Endothelial cell of hepatic sinusoid (primary cell): ENCODE measurements around the gene PPP2CA.
"Not testable (repeated sequence)": the region's sequence is repeated elsewhere in the genome, so short reads cannot be mapped to it uniquely, and the experiment has no call there.

Experiments
- in situ Hi-C: cut with HindIII; loops from 2 replicates; pipeline ENCODE4 v1.10.0; 2017; ENCODE audit warnings: low sequenced_read_pairs

The PPP2CA gene

DNA sequence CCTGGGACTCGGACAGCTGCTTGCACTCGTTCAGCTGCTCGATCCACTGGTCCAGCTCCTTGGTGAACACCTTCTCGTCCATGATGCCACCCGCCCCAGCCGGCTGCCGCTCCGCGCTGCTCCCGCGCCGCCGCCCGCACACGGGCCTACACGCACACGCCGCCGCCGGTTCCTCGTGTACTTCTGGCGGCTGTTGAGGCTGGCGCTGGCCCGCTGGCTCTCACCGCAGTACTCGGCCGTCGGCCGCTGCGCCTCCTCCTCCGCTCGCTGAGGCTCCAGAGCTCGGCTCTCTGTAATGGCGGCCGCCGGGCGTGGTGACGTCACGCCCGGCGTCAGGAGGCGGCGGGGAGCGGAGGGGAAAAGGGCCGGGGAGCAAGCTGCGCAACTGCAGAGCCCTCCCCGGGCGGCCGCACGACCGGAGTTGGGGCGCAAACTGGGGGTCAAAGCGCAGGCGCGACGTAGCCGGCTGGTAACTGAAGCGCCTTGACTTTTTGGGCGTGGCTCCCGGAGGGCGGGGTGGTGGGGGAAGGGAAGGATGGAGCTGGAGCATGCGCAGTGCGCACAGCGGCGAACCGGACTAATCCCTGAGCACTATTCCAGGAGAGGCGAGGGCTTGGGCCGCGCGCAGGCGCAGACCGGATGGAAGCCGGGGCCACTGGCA is at the start of gene PPP2CA:
Gene PPP2CA (minus strand): TSS at position 294 of the 661 bp plus-strand sequence. CDS start 212 bp downstream, at position 82.
- in situ Hi-C loops, result no loop called here

DNA sequence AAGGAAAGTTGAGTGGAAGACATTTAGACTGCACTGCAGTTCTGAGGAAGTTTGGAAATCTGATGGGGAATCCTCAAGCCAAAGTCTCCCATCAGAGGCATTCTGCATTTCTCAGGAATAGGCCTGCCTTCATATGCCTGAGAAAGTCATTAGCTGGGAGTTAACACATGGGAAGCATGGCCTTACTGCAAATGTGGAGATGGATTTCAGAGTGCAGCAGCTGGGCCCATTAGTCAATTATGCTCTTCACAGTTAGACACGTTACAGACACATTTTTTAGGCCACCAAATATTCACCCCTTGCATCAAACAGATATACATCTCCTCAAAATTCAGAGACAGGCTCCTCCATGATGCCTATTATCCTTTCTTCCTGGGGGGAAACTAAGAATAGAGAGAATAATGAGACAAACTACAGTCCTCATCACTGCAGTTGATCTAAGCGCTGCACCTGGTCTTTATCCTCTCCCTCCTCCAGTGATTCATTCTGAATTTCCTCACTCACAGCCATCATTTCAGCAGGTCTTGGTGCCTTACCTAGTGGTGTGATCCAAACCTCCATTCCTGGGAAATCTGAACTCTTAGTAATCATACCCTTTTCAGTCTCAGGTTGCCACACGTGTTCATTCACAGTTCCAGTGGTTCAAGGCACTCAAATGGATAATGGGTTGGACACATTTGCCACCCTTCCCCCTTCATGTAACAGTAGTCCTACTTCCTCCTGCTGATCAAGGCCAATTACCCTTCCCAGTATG is 47.9 kb upstream of the PPP2CA start:
- in situ Hi-C loops, result no loop called here

DNA sequence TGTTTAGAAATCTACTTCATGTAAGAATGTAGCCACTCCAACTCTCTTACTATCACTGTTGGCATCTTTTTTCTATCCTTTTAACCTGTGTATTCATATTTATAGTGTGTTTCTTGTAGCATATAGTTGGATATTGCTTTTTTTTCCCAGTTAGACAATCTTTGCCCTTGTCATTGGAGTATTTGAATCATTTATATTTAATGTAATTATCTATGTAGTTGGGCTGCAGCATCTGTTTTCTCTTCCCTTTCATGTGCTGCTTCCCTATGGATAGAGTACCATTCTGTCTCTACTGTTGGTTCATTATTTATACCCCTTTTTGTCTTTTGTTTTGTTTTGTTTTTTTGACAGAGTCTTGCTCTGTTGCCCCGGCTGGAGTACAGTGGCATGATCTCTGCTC is 45.2 kb upstream of the PPP2CA start:
- in situ Hi-C loops, result no loop called here

DNA sequence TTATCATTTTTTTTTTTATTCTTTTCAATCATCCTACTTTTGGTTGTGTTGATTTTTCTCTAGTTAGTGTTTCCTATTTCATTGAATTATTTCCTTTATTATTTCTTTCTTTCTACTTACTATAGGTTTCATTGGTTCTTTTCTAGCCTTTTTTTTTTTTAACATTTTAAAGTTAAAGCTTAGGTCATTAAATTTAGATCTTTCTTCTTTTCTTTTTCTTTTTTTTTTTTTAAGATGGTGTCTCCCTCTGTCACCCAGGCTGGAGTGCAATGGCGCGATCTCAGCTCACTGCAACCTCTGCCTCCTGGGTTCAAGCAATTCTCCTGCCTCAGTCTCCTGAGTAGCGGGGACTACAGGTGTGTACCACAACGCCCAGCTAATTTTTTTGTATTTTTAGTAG is 43.0 kb upstream of the PPP2CA start:
- in situ Hi-C loops, result loop anchor here (5.0 kb wide), 1 partner anchor 57 kb away; no protein-coding TSS in a partner anchor

DNA sequence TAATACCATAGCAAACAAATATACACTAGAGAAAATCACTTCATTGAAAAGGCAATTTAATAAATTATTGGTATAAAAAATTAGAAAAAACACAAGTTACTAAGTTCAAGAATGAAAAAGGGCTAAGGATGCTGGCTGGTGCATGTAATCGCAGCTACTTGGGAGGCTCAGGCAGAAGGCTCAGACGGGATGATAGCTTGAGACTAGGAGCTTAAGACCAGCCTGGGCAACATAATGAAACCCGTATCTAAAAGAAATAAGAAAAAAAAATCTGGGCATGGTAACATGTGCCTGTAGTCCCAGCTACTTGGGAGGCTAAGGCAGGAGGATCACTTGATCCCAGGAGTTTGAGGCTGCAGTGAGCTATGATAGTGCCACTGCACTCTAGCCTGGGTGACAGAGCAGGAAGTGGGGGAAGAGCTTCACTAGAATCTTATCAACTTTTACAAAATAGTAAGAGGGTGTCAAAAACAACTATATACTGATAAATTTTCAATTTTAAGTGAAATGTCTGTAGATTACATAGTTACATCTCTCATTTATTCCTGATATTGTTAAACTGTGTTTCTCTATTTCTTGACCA is 42.2 kb upstream of the PPP2CA start:
- in situ Hi-C loops, result loop anchor here (5.0 kb wide), 1 partner anchor 56 kb away; no protein-coding TSS in a partner anchor

DNA sequence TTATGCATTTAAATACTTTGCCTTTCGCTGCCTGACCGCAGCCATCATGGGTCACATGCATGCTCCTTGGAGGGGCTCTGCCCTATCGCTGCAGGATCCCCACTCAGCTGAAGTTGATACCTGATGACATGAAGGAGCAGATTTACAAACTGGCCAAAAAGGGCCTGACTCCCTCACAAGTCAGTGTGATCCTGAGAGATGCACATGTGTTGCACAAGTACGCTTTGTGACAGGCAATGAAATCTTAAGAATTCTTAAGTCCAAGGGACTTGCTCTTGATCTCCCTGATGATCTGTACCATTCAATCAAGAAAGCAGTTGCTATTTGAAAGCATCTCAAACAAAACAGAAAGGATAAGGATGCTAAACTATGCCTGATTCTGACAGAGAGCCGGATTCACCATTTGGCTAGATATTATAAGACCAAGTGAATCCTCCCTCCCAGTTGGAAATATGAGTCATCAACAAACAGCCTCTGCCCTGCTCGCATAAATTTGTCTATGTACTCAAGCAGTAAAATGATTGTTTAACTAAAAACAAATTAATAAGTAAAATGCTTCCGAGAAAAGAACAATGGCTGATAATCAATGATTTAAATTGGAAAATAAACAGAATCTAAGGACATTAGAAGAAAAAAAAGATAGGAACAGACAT is 41.6 kb upstream of the PPP2CA start:
- in situ Hi-C loops, result loop anchor here (5.0 kb wide), 1 partner anchor 55 kb away; no protein-coding TSS in a partner anchor

DNA sequence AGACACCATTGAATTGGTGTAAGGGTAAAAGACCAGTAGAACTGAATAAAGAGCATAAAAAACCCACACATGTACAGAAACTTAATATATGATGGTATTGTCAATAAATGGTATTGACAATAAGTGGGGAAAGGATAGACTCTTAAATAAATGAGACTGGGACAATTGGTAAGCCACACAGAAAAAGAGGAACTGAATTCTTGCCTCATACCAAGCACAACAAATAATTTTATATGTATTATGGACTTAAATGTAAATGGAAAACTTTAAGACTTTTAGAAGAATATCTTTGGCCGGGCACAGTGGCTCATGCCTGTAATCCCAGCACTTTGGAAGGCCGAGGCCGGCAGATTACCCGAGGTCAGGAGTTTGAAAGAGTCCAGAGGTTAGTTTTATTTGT is 37.9 kb upstream of the PPP2CA start:
- in situ Hi-C loops, result no loop called here

DNA sequence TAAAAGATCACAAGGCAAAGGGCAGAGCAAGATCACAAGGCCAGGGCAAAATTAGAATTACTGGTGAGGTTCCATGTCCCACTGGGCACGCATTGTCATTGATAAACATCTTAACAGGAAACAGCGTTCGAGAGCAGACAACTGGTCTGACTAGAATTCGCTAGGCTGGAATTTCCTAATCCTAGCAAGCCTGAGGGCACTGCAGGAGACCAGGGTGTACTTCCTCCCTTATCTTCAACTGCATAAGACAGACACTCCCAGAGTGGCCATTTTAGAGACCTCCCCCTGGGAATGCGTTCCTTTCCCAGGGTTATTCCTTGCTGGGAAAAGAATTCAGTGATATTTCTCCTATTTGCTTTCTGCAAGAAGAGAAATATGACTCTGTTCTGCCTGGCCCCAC is 36.8 kb upstream of the PPP2CA start:
- in situ Hi-C loops, result not testable (repeated sequence)

DNA sequence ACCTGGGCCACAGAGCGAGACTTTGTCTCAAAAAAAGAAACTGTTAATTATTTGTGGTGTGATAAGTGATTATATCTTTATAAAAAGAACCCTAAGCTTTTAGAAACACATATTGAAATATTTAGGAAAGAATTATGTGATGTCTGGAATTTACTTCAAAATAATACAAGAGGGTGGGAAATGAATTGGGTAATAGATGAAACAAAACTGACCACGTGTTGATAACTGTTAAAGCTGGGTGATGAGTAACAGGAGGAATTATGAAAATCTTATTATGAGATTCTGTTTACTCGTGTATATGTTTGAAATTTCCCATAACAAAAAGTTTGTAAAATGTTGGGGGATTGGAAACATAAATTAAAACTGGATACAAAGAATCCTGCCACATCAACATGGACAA is 33.0 kb upstream of the PPP2CA start:
- in situ Hi-C loops, result no loop called here

DNA sequence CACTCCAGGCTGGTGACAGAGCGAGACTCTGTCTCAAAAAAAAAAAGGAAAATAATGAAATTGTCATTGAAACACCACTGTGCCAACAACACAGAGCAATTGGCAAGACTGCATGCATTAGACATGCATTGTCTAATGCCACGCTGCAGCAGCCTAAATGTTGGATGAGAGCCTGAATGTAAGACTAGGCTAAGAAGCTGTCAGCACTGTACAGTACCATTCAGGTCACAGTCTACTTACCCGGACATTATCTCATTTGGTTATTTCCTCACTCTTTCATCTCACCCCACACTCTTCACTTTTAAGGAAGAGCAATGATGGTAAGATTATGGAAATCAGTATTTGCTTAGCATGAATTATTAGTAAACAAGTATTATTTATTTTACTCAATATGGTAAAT is 31.3 kb upstream of the PPP2CA start:
- in situ Hi-C loops, result no loop called here

DNA sequence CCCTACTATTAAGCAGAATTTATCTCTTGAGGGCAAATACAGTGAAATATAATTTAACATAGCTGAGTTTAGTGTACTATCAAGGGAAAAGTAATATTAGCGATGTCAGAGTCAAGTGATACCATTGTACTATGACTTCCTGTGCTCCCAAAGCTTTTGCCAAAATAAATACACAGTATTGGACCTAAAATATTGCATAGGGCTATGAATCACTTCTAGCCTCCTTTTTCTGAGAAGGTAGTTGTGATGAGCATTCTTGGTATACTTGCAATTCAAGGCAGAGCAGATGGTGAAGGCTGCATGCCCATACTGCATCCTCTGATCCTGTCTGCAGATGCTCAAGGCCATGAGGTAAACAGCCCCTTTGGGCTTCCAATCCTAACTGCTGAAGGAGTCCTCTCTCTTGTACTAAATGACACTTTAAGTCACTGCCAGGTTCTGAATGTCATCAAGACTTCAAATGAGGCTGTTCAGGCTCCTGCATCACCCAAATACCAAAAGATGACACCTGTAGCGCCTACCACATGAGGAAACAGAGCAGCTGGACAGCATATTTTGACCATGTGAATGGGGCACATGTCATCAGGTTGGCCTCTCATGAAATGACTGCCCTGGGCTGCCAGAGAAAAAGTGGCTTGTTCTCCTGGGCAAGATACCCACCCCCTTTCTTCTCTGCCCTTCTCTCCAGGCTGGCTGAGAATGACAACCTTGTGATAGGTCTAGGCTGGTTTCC is 29.7 kb upstream of the PPP2CA start:
- in situ Hi-C loops, result no loop called here

DNA sequence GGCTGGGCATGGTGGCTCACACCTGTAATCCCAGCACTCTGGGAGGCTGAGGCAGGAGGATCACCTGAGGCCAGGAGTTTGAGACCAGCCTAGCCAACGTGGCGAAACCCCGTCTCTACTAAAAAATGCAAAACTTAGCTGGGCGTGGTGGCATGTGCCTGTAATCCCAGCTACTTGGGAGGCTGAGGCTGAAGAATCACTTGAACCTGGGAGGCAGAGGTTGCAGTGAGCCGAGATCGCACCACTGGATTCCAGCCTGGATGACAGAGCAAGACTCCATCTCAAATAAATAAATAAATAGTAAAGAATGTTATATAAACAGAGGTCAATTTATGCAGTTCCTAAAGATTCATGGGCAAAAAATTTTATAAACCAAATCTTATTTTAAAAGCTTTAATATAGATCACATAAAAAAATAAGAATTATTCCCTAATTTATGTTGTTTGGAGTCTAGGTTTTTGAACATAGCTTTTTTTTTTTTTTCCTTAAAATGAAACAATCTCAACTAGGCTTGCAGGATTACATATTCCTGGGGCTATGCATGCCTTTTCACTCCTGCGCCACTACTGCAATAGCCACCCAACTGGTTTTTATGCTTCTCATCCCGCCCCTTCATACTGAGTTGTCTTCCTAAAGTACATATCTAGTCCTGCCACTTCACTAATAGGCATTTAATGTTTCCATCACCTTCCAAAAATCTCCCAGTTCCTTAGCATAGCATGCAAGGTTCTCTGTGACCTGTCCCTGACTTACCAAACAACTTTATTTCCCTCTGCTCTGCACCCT is 27.7 kb upstream of the PPP2CA start:
- in situ Hi-C loops, result not testable (repeated sequence)

DNA sequence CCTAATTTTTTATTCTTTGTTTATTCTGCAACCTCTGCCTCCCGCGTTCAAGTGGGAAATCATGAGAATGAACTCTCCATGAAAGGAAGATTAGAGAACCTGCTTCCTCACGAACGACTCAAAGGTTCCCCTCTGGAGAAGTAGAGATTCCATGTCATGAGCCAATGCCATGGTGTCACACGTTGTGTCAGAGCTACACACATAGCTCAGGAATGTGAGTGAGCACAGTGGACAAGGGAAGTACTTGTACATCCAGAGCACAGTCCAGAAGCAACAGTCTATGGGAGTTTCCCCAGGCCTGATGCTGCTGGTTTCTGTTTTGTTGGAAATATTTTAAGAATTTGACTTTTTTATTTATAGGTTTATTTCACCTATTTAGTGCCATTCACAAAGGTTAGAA is 26.8 kb upstream of the PPP2CA start:
- in situ Hi-C loops, result no loop called here

DNA sequence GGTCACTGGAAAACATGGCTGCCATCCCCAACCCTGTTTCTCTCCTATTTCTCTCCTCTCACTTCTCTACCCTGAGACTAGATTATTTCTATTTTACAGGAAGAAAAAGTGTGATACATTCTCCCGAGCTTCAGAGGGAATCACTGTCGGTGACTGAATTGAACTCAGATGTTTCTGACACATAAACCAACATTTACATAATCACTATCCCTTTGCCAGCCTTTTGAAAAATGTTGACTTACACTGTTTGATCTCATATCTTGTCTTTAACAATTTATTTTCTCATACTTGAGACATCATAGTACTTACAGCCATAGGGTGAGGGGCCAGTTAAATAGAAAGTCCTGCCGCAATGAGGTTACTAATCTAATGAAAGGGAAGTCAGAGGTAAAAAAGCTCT is 25.1 kb upstream of the PPP2CA start:
- in situ Hi-C loops, result no loop called here

DNA sequence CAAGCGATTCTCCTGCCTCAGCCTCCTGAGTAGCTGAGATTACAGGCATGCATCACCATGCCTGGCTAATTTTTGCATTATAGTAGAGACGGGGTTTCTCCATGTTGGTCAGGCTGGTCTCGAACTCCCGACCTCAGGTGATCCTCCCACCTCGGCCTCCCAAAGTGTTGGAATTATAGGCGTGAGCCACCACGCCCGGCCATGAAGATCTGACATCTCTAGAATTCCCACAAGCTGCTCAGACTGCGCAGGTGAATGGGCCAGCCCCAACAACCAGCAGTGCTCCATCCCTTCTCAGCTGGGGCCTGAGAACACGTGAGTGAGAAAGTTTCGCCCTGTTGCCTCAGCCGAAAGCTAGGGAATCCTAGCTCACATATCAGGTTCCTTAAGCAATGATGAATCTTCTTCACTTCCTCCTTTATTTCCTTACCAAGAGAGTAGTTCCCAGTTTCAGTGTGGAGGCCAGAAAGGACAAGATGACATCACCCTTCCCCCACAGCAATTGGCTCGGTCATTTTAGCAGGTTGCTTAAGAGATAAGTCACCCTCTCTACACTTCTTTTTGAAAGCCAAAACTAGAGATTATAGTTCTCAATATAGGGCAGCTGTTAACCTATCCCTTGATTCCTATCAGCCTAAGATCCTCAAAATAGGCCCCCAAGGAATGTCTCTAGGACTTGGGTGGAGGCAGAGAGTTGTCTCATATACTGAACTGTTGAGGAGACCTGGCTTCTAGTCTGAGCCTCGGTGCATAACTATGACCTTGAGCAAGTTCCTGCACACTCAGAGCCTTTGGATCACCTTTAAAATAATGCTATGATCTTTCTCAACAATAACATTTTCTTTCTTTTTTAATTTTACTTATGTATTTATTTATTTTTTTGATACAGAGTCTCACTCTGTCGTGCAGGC is 23.9 kb upstream of the PPP2CA start:
- in situ Hi-C loops, result no loop called here

DNA sequence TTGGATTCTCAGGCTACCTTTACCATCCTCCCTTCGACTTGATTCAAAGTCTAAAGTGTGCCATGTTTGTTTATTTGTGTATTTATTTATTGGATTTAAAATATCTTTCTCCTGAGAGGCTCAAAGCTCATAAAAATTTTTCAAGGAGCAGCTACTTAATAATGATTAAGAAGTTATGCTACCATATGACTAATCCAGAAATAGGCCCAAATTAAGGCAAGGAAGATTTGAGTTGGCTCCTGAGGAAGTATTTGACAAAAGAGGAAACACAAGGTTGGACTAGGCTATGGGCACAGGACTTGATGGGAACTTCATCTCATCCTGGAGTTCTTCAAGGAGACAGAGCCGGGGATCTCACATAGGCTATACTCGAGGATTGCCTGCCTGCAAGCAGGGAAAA is 22.4 kb upstream of the PPP2CA start:
- in situ Hi-C loops, result no loop called here

DNA sequence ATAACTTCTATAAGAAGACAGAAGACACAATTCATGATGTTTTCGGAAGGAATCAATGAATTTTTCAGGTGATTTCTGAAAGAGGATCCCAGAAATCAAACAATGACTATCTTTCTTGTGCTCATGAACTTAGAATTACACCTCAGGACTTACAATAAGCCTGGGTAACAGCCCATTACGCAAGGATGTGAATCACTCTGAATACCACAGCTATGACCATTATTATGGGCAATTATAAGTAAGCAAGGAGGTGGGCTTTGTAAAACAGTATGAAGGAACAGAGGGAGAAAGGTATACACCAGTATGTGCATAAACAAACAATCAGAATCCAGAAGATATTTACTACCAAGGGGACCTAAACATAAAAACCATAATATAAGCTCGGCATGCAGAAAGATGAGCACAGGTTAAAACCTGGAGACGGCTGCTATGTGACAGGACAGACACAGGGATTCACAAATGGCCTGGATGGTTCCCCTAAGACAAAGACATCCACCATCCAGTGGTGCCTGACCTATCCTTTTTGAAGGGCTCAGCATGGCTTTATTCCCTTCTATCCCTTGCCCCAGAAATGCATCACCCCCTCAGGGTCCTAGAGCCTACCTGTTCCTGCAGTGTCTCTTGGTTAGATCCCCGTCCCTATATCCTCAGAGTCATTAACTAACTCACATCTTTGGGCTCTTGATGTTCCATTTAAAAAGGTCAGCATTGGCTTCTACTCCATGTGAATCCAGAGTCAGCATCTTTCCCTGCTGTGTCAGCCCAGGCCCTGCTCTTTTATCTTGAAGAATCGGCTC is 21.8 kb upstream of the PPP2CA start:
- in situ Hi-C loops, result no loop called here

DNA sequence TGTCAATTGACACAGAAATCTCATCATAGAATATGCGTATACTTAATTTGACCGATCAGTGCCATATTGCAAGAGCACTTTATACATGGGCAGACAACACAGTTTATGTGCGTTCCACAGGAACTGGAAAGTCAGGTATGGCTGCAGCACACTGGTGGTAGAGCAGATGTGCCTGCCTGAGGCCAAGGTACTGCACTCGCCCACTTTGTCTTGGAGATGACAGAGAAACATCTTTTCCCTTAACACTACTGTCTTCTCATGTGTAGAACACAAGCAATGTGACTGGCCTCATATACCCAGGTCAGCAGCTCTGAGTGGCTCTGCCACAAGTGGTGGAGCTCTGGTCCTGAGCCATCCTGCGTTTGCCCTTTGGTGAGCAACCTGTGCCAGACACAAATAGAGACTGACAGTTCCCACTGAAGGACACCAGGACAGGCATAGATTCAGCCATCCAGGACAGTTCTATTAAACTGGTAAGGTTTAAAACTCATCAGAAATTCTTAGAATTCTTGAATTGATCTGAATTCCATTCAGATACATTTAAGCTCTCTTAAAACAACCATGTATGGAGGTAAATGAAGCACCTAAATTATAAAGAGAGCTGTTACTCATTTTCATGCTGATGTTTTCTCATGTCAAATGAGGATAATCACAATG is 21.0 kb upstream of the PPP2CA start:
- in situ Hi-C loops, result no loop called here
